Measurements from ENCODE around the gene ASB2.
A peak's percentile ranks its signal among the peaks of the same experiment; 100 is the strongest.

ASB2 gene

GRCh38 chr14:93960108-93960475 is 16.3 kb downstream of the ASB2 start:
- no peak for DNase-seq

GRCh38 chr14:93959239-93960107 is 16.9 kb downstream of the ASB2 start:
- DNase-seq = no peak

GRCh38 chr14:93958567-93959238 is 17.7 kb downstream of the ASB2 start:
- DNase-seq = no peak

- no peak for DNase-seq
Measured at GRCh38 chr14:93957751-93958566, 18.4 kb downstream of the ASB2 start.

GRCh38 chr14:93957333-93957710 is 19.0 kb downstream of the ASB2 start:
- no peak for DNase-seq

- no peak for DNase-seq
Measured at GRCh38 chr14:93956514-93957332, 19.6 kb downstream of the ASB2 start.

- no peak for DNase-seq
Measured at GRCh38 chr14:93955850-93956481, 20.4 kb downstream of the ASB2 start.

- no peak for DNase-seq
Measured at GRCh38 chr14:93954900-93955849, 21.2 kb downstream of the ASB2 start.

GRCh38 chr14:93954516-93954830 is 21.9 kb downstream of the ASB2 start:
- DNase-seq = no peak

GRCh38 chr14:93953739-93954515 is 22.4 kb downstream of the ASB2 start:
- DNase-seq = no peak

GRCh38 chr14:93953263-93953662 is 23.1 kb downstream of the ASB2 start:
- DNase-seq = no peak

- DNase-seq = no peak
Measured at GRCh38 chr14:93952829-93953228, 23.5 kb downstream of the ASB2 start.

- peak; percentile 67 for DNase-seq
Measured at GRCh38 chr14:93951635-93952540, 24.5 kb downstream of the ASB2 start.

- DNase-seq = no peak
Measured at GRCh38 chr14:93950948-93951634, 25.3 kb downstream of the ASB2 start.

- no peak for DNase-seq
Measured at GRCh38 chr14:93949511-93950075, 26.8 kb downstream of the ASB2 start.

GRCh38 chr14:93947282-93947681 is 29.1 kb downstream of the ASB2 start:
- DNase-seq = no peak

GRCh38 chr14:93946541-93947090 is 29.8 kb downstream of the ASB2 start:
- no peak for DNase-seq

GRCh38 chr14:93946104-93946503 is 30.3 kb downstream of the ASB2 start:
- DNase-seq = no peak

Measured in DMS79 (cell line).